ENCODE results near the gene CRMP1.

Gene CRMP1

DNA sequence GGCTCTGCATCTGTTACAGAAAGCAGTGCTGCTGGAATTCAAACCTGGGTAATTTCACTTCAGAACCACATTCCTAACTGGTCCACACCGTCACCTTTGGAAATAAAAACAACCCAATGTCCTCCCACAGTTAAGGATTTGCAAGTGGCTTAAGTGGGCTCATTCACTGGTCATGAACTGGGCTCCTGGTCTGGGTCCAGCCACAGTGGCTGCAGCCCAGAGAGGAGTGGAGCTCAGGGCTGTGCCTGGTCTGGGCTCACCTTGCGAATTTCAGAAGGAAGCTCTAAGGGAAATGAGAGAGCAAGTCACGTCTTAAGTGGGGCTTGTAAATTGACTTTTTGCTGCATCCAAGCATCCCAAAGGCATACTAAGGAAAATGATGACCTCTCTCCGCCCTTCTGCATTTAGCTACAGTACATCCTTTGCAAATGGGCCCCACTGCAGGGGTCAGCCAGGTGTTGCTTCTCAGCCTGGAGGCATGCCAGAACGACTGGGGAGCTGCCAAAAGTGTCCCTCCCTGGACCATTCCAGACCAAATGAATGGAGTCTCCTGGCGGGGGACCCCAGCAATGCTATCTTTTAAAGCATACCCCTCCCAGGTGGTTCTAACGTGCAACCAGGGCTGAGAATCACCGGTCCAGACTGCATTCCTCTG lies 25.6 kb upstream of the CRMP1 start:
- Histone ChIP-seq H3K27me3 (ENCODE audit: control insufficient read depth in 1 of 2, insufficient read depth in 2 of 2, low read length in 2 of 2) (peaks cover 0 to 16% of the 10 kb centered on the region in 2 donors), H3K4me3 (ENCODE audit: low read depth in 1 of 2, low read length in 2 of 2) (no peak overlapping the region), H3K4me1 (ENCODE audit: insufficient read depth, low read length) (no peaks in the 10 kb centered on the region), H3K9ac (ENCODE audit: low read length) (no peak overlapping the region), H3K36me3 (ENCODE audit: insufficient read depth, low read length) (no peaks in the 10 kb centered on the region), H3K9me3 (ENCODE audit: low read length) (no peaks in the 10 kb centered on the region), H3K27ac (ENCODE audit: low read depth, low read length) (no peak overlapping the region)

DNA sequence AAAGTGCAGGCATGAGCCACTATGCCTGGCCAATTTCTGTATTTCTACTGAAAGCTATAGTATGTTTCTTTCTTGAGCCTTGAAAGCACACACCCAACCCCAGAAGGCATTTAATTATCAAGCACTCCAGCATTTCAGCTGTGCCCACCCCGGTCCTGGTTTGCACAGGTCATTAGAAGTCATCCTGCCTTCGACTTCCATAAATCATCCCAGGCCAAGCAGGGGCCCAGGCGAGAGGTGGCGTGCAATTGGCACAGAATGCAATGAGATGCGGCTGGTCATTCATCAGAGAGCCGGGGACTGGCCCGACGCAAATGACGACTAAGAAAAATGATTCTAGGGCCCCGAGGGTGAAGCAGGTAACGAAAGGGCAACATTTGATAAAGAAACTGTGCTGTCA lies 24.8 kb upstream of the CRMP1 start:
- H3K27me3 ChIP-seq (ENCODE audit: control insufficient read depth in 1 of 2, insufficient read depth in 2 of 2, low read length in 2 of 2), result peaks cover 0 to 16% of the 10 kb centered on the region in 2 donors
- no peaks in the 10 kb centered on the region for H3K36me3 ChIP-seq (ENCODE audit: insufficient read depth, low read length)
- H3K9ac ChIP-seq (ENCODE audit: low read length), result no peak overlapping the region
- H3K4me1 ChIP-seq (ENCODE audit: insufficient read depth, low read length), result no peaks in the 10 kb centered on the region
- H3K9me3 ChIP-seq (ENCODE audit: low read length), result no peaks in the 10 kb centered on the region
- H3K27ac ChIP-seq (ENCODE audit: low read depth, low read length), result no peak overlapping the region
- H3K4me3 ChIP-seq (ENCODE audit: low read depth in 1 of 2, low read length in 2 of 2), result no peak overlapping the region

DNA sequence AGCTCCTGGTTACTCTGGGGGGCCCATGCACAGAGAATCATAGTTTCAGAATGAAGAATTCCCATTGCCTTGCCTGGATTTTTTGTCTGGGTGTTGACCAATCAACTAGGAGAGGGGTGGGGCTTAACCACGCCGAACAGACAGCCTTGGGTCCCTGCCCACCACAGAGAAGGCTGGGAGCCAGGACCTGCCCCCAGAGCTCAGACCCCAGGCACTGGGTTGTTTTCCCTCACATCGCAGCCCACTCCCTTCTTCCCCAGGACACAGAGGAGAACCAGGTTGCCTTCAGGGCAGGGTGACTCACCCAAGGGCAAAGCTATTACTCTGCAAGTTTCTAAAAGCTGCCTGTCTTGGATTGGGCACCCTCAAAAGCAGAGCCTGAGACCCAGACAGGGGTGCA lies 23.3 kb upstream of the CRMP1 start:
- Histone ChIP-seq H3K4me1 (ENCODE audit: insufficient read depth, low read length) (no peaks in the 10 kb centered on the region), H3K36me3 (ENCODE audit: insufficient read depth, low read length) (no peaks in the 10 kb centered on the region), H3K9me3 (ENCODE audit: low read length) (no peaks in the 10 kb centered on the region), H3K4me3 (ENCODE audit: low read depth in 1 of 2, low read length in 2 of 2) (no peak overlapping the region), H3K9ac (ENCODE audit: low read length) (no peak overlapping the region), H3K27ac (ENCODE audit: low read depth, low read length) (no peak overlapping the region), H3K27me3 (ENCODE audit: control insufficient read depth in 1 of 2, insufficient read depth in 2 of 2, low read length in 2 of 2) (peaks cover 0 to 8% of the 10 kb centered on the region in 2 donors)

- H3K36me3 ChIP-seq (ENCODE audit: insufficient read depth, low read length), result no peaks in the 10 kb centered on the region
Observed at GRCh38 chr4:5913454-5913853, 20.6 kb upstream of the CRMP1 start.

GRCh38 chr4:5912614-5913019 lies 19.7 kb upstream of the CRMP1 start:
- Histone ChIP-seq H3K27me3 (ENCODE audit: control insufficient read depth in 1 of 2, insufficient read depth in 2 of 2, low read length in 2 of 2) (no peaks in the 10 kb centered on the region), H3K36me3 (ENCODE audit: insufficient read depth, low read length) (no peaks in the 10 kb centered on the region), H3K4me1 (ENCODE audit: insufficient read depth, low read length) (no peaks in the 10 kb centered on the region), H3K9ac (ENCODE audit: low read length) (no peak overlapping the region), H3K27ac (ENCODE audit: low read depth, low read length) (no peak overlapping the region), H3K9me3 (ENCODE audit: low read length) (peaks cover 3% of the 10 kb centered on the region), H3K4me3 (ENCODE audit: low read depth in 1 of 2, low read length in 2 of 2) (no peak overlapping the region)

More at GRCh38 chr4:5913454-5913853, 20.6 kb upstream of the CRMP1 start:
- H3K27me3 ChIP-seq (ENCODE audit: control insufficient read depth in 1 of 2, insufficient read depth in 2 of 2, low read length in 2 of 2), result peaks cover 0 to under 1% of the 10 kb centered on the region in 2 donors
- peaks cover 3% of the 10 kb centered on the region for H3K9me3 ChIP-seq (ENCODE audit: low read length)
- H3K4me1 ChIP-seq (ENCODE audit: insufficient read depth, low read length), result no peaks in the 10 kb centered on the region
- H3K9ac ChIP-seq (ENCODE audit: low read length), result no peak overlapping the region
- H3K27ac ChIP-seq (ENCODE audit: low read depth, low read length), result no peak overlapping the region
- no peak overlapping the region for H3K4me3 ChIP-seq (ENCODE audit: low read depth in 1 of 2, low read length in 2 of 2)

GRCh38 chr4:5908876-5909427 lies 16.1 kb upstream of the CRMP1 start:
- no peak overlapping the region for H3K27ac ChIP-seq (ENCODE audit: low read depth, low read length)
- H3K9ac ChIP-seq (ENCODE audit: low read length), result no peak overlapping the region
- H3K4me1 ChIP-seq (ENCODE audit: insufficient read depth, low read length), result no peaks in the 10 kb centered on the region

GRCh38 chr4:5906191-5906590 lies 13.3 kb upstream of the CRMP1 start:
- Histone ChIP-seq H3K4me1 (ENCODE audit: insufficient read depth, low read length) (no peaks in the 10 kb centered on the region), H3K9me3 (ENCODE audit: low read length) (peaks cover 3% of the 10 kb centered on the region), H3K4me3 (ENCODE audit: low read depth in 1 of 2, low read length in 2 of 2) (no peak overlapping the region), H3K36me3 (ENCODE audit: insufficient read depth, low read length) (no peaks in the 10 kb centered on the region), H3K27me3 (ENCODE audit: control insufficient read depth in 1 of 2, insufficient read depth in 2 of 2, low read length in 2 of 2) (peaks cover 0 to 16% of the 10 kb centered on the region in 2 donors), H3K9ac (ENCODE audit: low read length) (no peak overlapping the region), H3K27ac (ENCODE audit: low read depth, low read length) (no peak overlapping the region)

More at GRCh38 chr4:5908876-5909427, 16.1 kb upstream of the CRMP1 start:
- Histone ChIP-seq H3K4me3 (ENCODE audit: low read depth in 1 of 2, low read length in 2 of 2) (no peak overlapping the region), H3K9me3 (ENCODE audit: low read length) (peaks cover 3% of the 10 kb centered on the region), H3K27me3 (ENCODE audit: control insufficient read depth in 1 of 2, insufficient read depth in 2 of 2, low read length in 2 of 2) (peaks cover 0 to 16% of the 10 kb centered on the region in 2 donors), H3K36me3 (ENCODE audit: insufficient read depth, low read length) (no peaks in the 10 kb centered on the region)

DNA sequence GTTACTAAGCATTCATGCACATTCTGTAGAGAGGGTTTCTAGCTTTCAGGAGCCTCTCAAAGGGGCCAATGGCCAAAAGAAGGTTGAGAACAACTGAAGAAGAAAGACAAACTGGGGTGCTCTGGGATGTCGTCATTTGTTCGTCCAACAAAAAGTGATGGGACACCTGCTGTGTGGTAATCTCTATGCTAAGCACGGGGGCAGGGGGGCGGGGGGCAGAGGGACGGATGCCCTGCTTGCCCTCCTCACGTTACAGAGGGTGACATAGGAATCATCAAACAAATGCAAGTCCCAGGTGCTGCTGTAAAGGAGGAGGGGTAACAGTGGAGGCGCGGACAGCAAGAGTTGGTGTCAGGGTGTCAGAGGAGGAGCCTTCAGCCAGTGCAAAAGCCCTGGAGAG lies 12.8 kb upstream of the CRMP1 start:
- Histone ChIP-seq H3K4me1 (ENCODE audit: insufficient read depth, low read length) (no peaks in the 10 kb centered on the region), H3K9me3 (ENCODE audit: low read length) (peaks cover 3% of the 10 kb centered on the region), H3K4me3 (ENCODE audit: low read depth in 1 of 2, low read length in 2 of 2) (no peak overlapping the region), H3K27me3 (ENCODE audit: control insufficient read depth in 1 of 2, insufficient read depth in 2 of 2, low read length in 2 of 2) (peaks cover 0 to 16% of the 10 kb centered on the region in 2 donors), H3K27ac (ENCODE audit: low read depth, low read length) (no peak overlapping the region), H3K9ac (ENCODE audit: low read length) (no peak overlapping the region), H3K36me3 (ENCODE audit: insufficient read depth, low read length) (no peaks in the 10 kb centered on the region)

GRCh38 chr4:5900844-5901243 lies 8.0 kb upstream of the CRMP1 start:
- peaks cover 5% of the 10 kb centered on the region for H3K9me3 ChIP-seq (ENCODE audit: low read length)
- peaks cover 2 to 19% of the 10 kb centered on the region in 2 donors for H3K27me3 ChIP-seq (ENCODE audit: control insufficient read depth in 1 of 2, insufficient read depth in 2 of 2, low read length in 2 of 2)
- no peak overlapping the region for H3K9ac ChIP-seq (ENCODE audit: low read length)
- no peak overlapping the region for H3K27ac ChIP-seq (ENCODE audit: low read depth, low read length)
- no peak overlapping the region for H3K4me3 ChIP-seq (ENCODE audit: low read depth in 1 of 2, low read length in 2 of 2)
- no peaks in the 10 kb centered on the region for H3K36me3 ChIP-seq (ENCODE audit: insufficient read depth, low read length)
- no peaks in the 10 kb centered on the region for H3K4me1 ChIP-seq (ENCODE audit: insufficient read depth, low read length)

GRCh38 chr4:5899881-5900280 lies 7.0 kb upstream of the CRMP1 start:
- Histone ChIP-seq H3K9ac (ENCODE audit: low read length) (no peak overlapping the region), H3K9me3 (ENCODE audit: low read length) (peaks cover 5% of the 10 kb centered on the region), H3K4me1 (ENCODE audit: insufficient read depth, low read length) (no peaks in the 10 kb centered on the region), H3K27me3 (ENCODE audit: control insufficient read depth in 1 of 2, insufficient read depth in 2 of 2, low read length in 2 of 2) (peaks cover 5 to 17% of the 10 kb centered on the region in 2 donors), H3K27ac (ENCODE audit: low read depth, low read length) (no peak overlapping the region), H3K4me3 (ENCODE audit: low read depth in 1 of 2, low read length in 2 of 2) (no peak overlapping the region), H3K36me3 (ENCODE audit: insufficient read depth, low read length) (no peaks in the 10 kb centered on the region)

GRCh38 chr4:5899396-5899795 lies 6.5 kb upstream of the CRMP1 start:
- Histone ChIP-seq H3K9me3 (ENCODE audit: low read length) (peaks cover 5% of the 10 kb centered on the region), H3K27me3 (ENCODE audit: control insufficient read depth in 1 of 2, insufficient read depth in 2 of 2, low read length in 2 of 2) (peaks cover 5 to 17% of the 10 kb centered on the region in 2 donors), H3K4me1 (ENCODE audit: insufficient read depth, low read length) (no peaks in the 10 kb centered on the region), H3K9ac (ENCODE audit: low read length) (no peak overlapping the region), H3K36me3 (ENCODE audit: insufficient read depth, low read length) (no peaks in the 10 kb centered on the region), H3K4me3 (ENCODE audit: low read depth in 1 of 2, low read length in 2 of 2) (no peak overlapping the region), H3K27ac (ENCODE audit: low read depth, low read length) (no peak overlapping the region)

DNA sequence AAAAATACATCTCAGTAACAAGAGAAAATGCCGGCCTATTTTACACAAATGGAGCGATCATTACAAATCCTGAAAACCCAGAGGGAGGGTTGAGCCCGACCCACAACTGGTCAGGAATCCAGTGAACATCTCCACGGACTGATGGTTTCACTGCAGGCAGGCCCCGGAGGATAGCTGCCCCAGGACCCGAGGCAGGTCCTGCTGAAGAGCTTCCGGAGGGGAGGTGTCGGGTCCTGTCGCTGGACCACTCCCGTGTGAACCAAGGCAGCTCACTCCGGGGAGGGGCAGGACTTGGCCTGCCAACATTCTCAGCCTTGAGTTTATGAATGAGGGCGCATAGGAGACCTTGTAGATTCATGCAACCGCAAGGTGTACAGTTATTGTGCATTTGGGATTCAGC lies 4.8 kb upstream of the CRMP1 start:
- Histone ChIP-seq H3K9me3 (ENCODE audit: low read length) (peaks cover 5% of the 10 kb centered on the region), H3K4me1 (ENCODE audit: insufficient read depth, low read length) (no peaks in the 10 kb centered on the region), H3K27ac (ENCODE audit: low read depth, low read length) (no peak overlapping the region), H3K9ac (ENCODE audit: low read length) (no peak overlapping the region), H3K27me3 (ENCODE audit: control insufficient read depth in 1 of 2, insufficient read depth in 2 of 2, low read length in 2 of 2) (peaks cover 17 to 26% of the 10 kb centered on the region in 2 donors), H3K4me3 (ENCODE audit: low read depth in 1 of 2, low read length in 2 of 2) (no peak overlapping the region), H3K36me3 (ENCODE audit: insufficient read depth, low read length) (no peaks in the 10 kb centered on the region)

Data from muscle layer of colon (tissue), 2 donors.